ENCODE results near the gene MUCL3.
A peak's percentile ranks its signal among the peaks of the same experiment; 100 is the strongest.
"Not testable (repeated sequence)": the region's sequence is repeated elsewhere in the genome, so short reads cannot be mapped to it uniquely, and the experiment has no call there.

MUCL3 gene

DNA sequence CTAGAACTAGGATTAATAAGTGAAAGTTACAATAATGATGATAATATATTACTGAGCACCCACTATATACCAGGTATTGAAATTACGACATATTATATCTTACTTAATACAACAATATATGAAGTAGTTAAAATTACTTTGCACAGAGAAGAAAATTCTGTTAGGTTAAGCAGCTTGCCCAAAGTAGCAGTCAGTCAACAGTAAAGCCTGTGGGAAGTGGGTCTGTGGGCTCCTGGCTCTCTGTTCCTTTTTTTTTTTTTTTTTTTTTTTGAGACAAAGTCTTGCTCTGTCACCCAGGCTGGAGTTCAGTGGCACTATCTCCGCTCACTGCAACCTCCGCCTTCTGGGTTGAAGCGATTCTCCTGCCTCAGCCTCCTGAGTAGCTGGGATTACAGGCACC lies 37.5 kb upstream of the MUCL3 start:
- H3K27ac ChIP-seq, result no peak overlapping the region
- TF ChIP-seq, protein P1, sequence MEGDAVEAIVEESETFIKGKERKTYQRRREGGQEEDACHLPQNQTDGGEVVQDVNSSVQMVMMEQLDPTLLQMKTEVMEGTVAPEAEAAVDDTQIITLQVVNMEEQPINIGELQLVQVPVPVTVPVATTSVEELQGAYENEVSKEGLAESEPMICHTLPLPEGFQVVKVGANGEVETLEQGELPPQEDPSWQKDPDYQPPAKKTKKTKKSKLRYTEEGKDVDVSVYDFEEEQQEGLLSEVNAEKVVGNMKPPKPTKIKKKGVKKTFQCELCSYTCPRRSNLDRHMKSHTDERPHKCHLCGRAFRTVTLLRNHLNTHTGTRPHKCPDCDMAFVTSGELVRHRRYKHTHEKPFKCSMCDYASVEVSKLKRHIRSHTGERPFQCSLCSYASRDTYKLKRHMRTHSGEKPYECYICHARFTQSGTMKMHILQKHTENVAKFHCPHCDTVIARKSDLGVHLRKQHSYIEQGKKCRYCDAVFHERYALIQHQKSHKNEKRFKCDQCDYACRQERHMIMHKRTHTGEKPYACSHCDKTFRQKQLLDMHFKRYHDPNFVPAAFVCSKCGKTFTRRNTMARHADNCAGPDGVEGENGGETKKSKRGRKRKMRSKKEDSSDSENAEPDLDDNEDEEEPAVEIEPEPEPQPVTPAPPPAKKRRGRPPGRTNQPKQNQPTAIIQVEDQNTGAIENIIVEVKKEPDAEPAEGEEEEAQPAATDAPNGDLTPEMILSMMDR (conservative IDR thresholded peaks at IDR 0.05), result no peak

DNA sequence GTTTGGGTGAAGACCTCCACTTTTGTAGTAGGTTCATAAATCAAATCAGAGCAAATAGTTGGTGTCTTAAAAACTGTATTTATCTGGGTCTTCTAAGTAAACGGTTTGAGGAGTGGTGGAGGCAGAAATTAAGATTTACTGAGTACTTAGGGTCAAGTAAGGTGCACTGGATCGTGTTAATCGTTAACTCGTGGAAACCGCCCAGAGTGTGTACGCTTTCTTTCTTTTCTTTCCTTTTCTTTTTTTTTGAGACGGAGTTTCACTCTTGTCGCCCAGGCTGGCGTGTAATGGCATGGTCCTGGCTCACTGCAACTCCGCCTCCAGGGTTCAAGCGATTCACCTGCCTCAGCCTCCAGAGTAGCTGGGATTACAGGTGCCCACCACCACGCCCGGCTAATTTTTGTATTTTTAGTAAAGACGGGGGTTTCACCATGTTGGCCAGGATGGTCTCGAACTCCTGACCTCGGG lies 33.4 kb upstream of the MUCL3 start:
- peak overlapping the region; percentile 71; the same call in 1 of the 2 replicates for H3K27ac ChIP-seq

DNA sequence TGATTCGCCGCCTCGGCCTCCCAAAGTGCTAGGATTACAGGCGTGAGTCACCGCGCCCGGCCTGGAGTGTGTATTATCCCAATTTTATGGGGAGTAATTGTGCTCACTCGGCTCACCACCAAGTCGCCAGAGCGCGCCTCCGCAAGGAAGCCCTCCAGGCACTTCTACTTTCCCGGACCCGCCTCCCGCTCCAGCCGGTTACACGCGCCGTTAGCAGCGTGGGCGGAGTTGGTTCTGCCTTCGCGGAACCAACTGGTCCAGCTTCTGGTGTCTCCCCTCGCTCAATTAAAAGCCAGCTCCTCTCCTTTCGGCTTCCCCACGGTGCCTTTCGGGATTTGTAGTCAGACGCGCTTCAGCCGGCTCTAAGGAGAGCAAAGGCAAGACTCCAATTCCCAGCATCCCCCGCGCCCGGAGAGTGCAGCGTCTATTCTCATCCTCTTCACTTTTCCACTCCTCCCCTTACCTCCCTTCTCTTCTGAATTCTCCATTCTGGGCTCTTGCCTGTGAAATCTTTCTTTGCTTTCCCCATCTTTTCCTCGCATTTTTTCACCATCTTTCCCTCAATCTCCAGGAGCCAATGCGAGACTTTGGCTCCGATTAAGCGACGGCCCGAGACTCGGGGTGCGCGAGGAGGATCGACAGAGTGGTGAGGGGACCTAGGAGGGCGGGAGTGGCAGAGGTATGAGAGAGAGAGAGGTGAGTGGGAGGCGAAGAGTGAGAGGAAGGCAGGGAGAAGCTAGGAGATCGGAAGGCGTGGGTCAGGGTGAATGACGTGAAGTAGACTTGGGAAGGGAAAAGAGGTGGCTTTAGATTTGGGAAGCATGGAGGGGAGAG lies 32.8 kb upstream of the MUCL3 start, which contains the start of gene GTF2H4:
Gene GTF2H4, plus strand, starts transcription at position 450 of the 834 bp plus-strand sequence.
- peak within 1 kb of the TSS; percentile 71; the same call in 1 of the 2 replicates for H3K27ac ChIP-seq
- TF ChIP-seq, protein P1 (conservative IDR thresholded peaks at IDR 0.05), result no peak

DNA sequence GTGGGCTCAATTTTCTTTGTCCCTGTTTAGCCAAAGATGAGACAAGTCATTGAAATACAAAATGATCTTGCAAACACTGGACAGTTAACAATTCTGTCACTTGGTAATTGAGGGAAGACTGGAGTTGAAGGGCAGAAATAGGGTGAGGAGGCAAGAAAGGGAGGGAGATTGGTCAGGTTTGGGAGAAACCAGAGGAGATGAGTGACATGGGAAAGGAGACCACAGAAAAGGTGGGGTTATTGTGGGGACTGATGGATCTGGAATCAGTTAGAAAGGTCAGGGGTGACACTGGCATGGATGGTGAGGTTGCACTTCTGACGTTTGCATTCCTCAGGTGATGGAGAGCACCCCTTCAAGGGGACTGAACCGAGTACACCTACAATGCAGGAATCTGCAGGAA lies 32.1 kb upstream of the MUCL3 start:
- TF ChIP-seq, protein P1 (conservative IDR thresholded peaks at IDR 0.05), result no peak
- peak overlapping the region; percentile 71; the same call in 1 of the 2 replicates for H3K27ac ChIP-seq

DNA sequence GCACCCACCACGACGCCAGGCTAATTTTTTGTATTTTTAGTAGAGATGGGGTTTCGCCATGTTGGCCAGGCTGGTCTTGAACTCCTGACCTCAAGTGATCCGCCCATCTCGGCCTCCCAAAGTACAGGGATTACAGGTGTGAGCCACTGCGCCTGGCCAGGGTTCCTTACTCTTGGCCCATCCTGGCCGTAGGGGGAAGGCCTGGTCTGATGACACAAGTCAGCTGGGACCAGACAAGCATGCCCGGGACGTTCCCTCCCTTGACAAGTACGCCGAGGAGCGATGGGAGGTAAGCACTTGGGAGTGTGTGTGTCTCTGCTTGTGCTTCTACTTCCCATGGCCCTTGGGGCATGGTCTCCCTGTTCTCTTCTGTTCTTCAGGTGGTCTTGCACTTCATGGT lies 30.3 kb upstream of the MUCL3 start:
- not testable (repeated sequence) for H3K27ac ChIP-seq

DNA sequence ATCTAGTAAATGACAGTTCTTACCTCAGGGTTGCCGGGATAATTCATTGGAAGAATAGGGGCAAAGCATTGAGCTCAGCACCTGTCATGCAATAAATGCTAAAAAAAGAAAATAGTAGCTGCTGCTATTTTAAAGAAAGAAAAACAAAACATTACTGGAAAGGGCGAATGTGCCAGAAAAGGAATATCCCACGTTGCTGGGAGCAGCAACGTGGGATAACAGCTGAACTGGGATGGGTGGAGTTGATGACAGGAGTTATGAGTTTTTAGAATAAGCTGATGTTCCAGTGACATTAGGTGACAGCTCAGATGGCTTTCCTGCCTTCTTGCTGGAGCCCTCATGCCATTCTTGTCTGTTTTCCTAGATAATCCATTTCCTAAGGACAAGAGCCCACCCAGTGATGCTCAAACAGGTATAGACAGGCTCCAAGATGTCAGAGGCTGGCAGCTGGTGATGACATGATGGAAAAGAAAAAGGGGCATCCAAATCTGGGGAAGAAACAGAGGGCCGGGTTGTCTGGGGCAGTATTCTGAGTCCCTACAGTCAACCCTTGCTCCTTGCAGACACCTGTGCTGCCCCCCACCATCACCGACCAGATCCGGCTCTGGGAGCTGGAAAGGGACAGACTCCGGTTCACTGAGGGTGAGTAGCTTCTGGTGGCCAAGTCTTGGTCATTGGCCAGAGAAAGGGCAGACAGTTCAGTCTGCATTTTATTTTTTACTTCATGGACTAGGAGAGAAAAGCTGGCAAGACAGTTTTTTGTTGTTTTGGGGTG lies 27.8 kb upstream of the MUCL3 start:
- H3K27ac ChIP-seq, result peak overlapping the region; percentile 86
- TF ChIP-seq, protein P1 (conservative IDR thresholded peaks at IDR 0.05), result no peak

DNA sequence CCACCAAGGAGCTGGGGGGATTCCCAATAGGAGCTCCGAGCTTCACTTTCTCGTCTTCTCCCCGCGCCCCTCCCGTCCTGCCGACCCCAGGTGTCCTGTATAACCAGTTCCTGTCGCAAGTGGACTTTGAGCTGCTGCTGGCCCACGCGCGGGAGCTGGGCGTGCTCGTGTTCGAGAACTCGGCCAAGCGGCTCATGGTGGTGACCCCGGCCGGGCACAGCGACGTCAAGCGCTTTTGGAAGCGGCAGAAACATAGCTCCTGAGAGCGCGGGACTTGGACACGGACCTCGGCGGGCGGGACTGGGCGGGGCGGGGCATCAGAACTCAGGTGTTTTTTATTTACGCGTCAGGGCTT lies 27.1 kb upstream of the MUCL3 start:
- TF ChIP-seq, protein P1 (conservative IDR thresholded peaks at IDR 0.05), result no peak
- H3K27ac ChIP-seq, result peak overlapping the region; percentile 86

DNA sequence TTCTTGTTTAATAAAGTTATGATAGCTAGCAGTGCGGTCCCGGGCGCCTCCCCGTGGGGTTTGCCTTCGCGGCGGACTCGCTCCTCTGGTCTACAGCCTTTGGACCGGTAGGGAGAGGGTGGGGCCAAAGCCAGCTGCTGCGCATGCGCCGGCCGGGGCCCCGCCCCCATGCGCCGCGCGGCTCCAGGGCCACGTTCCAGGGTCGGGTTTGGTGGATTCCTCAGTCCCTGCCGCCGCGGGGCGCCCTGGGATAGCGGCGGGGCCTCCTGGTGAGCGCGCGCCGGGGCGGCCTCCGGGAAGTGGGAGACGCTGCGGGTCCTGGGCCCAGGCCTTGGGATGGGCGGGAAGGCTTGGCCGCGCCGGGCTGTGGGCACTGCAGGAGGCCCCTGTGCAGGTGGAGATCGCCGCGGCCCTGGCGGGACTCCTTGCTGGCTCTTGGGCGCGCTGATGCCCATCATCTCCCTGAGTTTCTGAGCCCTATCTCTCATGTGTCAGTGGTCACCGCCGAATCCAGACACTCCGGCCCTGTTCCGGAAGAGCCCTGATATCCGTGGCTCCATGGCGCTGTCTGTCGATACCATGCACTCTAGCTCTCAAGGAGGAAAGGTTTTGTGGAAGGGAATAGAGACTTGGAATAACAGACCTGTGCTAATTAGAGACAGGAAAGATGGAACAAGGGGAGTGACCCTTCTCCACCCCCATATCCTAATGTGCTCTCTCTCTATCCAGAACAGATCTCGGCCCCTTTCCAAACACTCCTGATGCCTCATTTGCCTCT lies 26.5 kb upstream of the MUCL3 start, which contains the start of gene VARS2:
Gene VARS2, plus strand, starts transcription at position 163 of the 778 bp plus-strand sequence. Its CDS starts 599 bp downstream, at position 762.
- peak within 1 kb of the TSS; percentile 86 for H3K27ac ChIP-seq

More for the DNA sequence above, 26.5 kb upstream of the MUCL3 start, which contains the start of gene VARS2:
- TF ChIP-seq, protein P1 (conservative IDR thresholded peaks at IDR 0.05), result peak; percentile 68

All from VCaP (cell line).